ENCODE results near the gene IL12RB1. TPM values are rescaled to one million over a fixed set of nuclear protein-coding genes. Genes with fewer than 3 reads are reported as not detected.

IL12RB1 gene
- total RNA-seq, 1 donor from 2014 or later, result not detected

- Histone ChIP-seq H3K27ac (peak overlapping the region; percentile 87), H3K36me3 (no peaks in the 10 kb centered on the region), H3K27me3 (no peaks in the 10 kb centered on the region), H3K4me1 (peaks cover 59% of the 10 kb centered on the region), H3K9me3 (no peaks in the 10 kb centered on the region), H3K4me3 (no peak overlapping the region)
- DNase-seq (ENCODE audit: extremely low spot score in 2 of 2), result peak in 1 of 2 donors; percentile 88
- TF ChIP-seq CTCF (IDR thresholded peaks at IDR 0.05), result no peak
- no peak for TF ChIP-seq POLR2A (IDR thresholded peaks at IDR 0.05)
- TF ChIP-seq POLR2AphosphoS5 (IDR thresholded peaks at IDR 0.05; ENCODE audit: insufficient read depth in 1 of 2, low read depth in 1 of 2), result peak in 1 of 2 donors; percentile 62
- intact Hi-C loops (cut with DNase I), result no loop called here
Observed at GRCh38 chr19:18020212-18021085, 66.3 kb downstream of the IL12RB1 start.

GRCh38 chr19:18017275-18018083 is 69.3 kb downstream of the IL12RB1 start:
- peak in 1 of 2 donors; percentile 63 for TF ChIP-seq POLR2AphosphoS5 (IDR thresholded peaks at IDR 0.05; ENCODE audit: insufficient read depth in 1 of 2, low read depth in 1 of 2)
- no peak for TF ChIP-seq POLR2A (IDR thresholded peaks at IDR 0.05)
- TF ChIP-seq CTCF (IDR thresholded peaks at IDR 0.05), result no peak
- H3K4me1 ChIP-seq, result peaks cover 48% of the 10 kb centered on the region
- intact Hi-C loops (cut with DNase I), result no loop called here
- H3K4me3 ChIP-seq, result no peak overlapping the region
- H3K27me3 ChIP-seq, result no peaks in the 10 kb centered on the region
- H3K9me3 ChIP-seq, result no peaks in the 10 kb centered on the region
- H3K27ac ChIP-seq, result peak overlapping the region; percentile 46
- DNase-seq (ENCODE audit: extremely low spot score in 2 of 2), result no peak
- H3K36me3 ChIP-seq, result peaks cover 0 to 17% of the 10 kb centered on the region in 2 donors

- H3K27ac ChIP-seq, result peak overlapping the region; percentile 46
Observed at GRCh38 chr19:18016209-18016910, 70.4 kb downstream of the IL12RB1 start.

GRCh38 chr19:18014197-18014596 is 72.5 kb downstream of the IL12RB1 start:
- TF ChIP-seq CTCF (IDR thresholded peaks at IDR 0.05) (no peak), POLR2AphosphoS5 (IDR thresholded peaks at IDR 0.05; ENCODE audit: insufficient read depth in 1 of 2, low read depth in 1 of 2) (no peak), POLR2A (IDR thresholded peaks at IDR 0.05) (no peak)
- no peaks in the 10 kb centered on the region for H3K27me3 ChIP-seq
- H3K9me3 ChIP-seq, result no peaks in the 10 kb centered on the region
- H3K36me3 ChIP-seq, result peaks cover 0 to 42% of the 10 kb centered on the region in 2 donors
- H3K27ac ChIP-seq, result peak overlapping the region; percentile 46
- DNase-seq (ENCODE audit: extremely low spot score in 2 of 2), result no peak
- H3K4me3 ChIP-seq, result no peak overlapping the region
- peaks cover 37% of the 10 kb centered on the region for H3K4me1 ChIP-seq
- intact Hi-C loops (cut with DNase I), result no loop called here

More at GRCh38 chr19:18016209-18016910, 70.4 kb downstream of the IL12RB1 start:
- Histone ChIP-seq H3K9me3 (no peaks in the 10 kb centered on the region), H3K36me3 (peaks cover 0 to 21% of the 10 kb centered on the region in 2 donors), H3K27me3 (no peaks in the 10 kb centered on the region), H3K4me3 (no peak overlapping the region), H3K4me1 (peaks cover 37% of the 10 kb centered on the region)
- TF ChIP-seq POLR2AphosphoS5 (IDR thresholded peaks at IDR 0.05; ENCODE audit: insufficient read depth in 1 of 2, low read depth in 1 of 2) (no peak), CTCF (IDR thresholded peaks at IDR 0.05) (no peak), POLR2A (IDR thresholded peaks at IDR 0.05) (no peak)
- intact Hi-C loops (cut with DNase I), result no loop called here
- DNase-seq (ENCODE audit: extremely low spot score in 2 of 2), result no peak
